Body of pancreas (tissue), 4 donors: ENCODE results near the gene DCAF16. TPM values are rescaled to one million over a fixed set of nuclear protein-coding genes. Genes with fewer than 3 reads are reported as not detected.

Source experiments
- ATAC-seq: fragments of 150-250 bp; one replicate; pipeline ENCODE4 v1.9.1; 2016
- DNase-seq, 4 donors: peaks; one replicate each; pipeline ENCODE4 v3.0.0-alpha.2; 2019
- H3K27ac ChIP-seq, 4 donors: fragments of 200-600 bp; sonication (generic); 1 replicate in 3 of 4; 2 replicates in 1 of 4; pipeline versions ENCODE4 v1.5.1 to v1.6.1; 2016 to 2019; ENCODE audit warnings: mild to moderate bottlenecking in 1 of 4, mixed read lengths in 1 of 4, moderate library complexity in 1 of 4
- H3K27me3 ChIP-seq, 2 donors: fragments of 200-600 bp; sonication (generic); one replicate each; pipeline ENCODE4 v1.6.0; 2016; ENCODE audit warnings: mild to moderate bottlenecking in 1 of 2
- H3K36me3 ChIP-seq, 2 donors: fragments of 200-600 bp; sonication (generic); replicated peaks in 1 of 2; 2 replicates each; pipeline ENCODE4 v1.5.1; 2016; ENCODE audit warnings: low read depth in 2 of 2; ENCODE audit not compliant: insufficient read depth in 1 of 2
- H3K4me1 ChIP-seq: fragments of 200-600 bp; sonication (generic); one replicate; pipeline ENCODE4 v1.6.0; 2016
- H3K4me3 ChIP-seq, 2 donors: fragments of 200-600 bp; sonication (generic); 1 replicate in 1 of 2; 2 replicates in 1 of 2; pipeline ENCODE4 v1.5.1; 2016 to 2019
- H3K9me3 ChIP-seq, 3 donors: fragments of 200-600 bp; sonication (generic); 1 replicate in 2 of 3; 2 replicates in 1 of 3; pipeline ENCODE4 v1.5.1; 2016
- POLR2A ChIP-seq, 3 donors: fragments of 450-650 bp; IDR thresholded peaks; one replicate each; pipeline ENCODE4 v1.6.1; 2016; ENCODE audit warnings: antibody characterized with exemption in 3 of 3, mild to moderate bottlenecking in 2 of 3
- WGBS, 2 donors: methylation state at CpG; one replicate each; pipeline ENCODE4 v1.1.5; 2017; 5-methylcytosine and 5-hydroxymethylcytosine counted together
- intact Hi-C: fragments of 100-400 bp; cut with DNase I; formaldehyde crosslinking; loops from one replicate; pipeline ENCODE4 v1.15.1; 2023
- total RNA-seq, 2 donors: library from RNA; depleted of rRNA; stranded (reverse); fragments of >200 nt; gene quantifications; one replicate each; pipeline ENCODE4 v1.1.0, GENCODE V29; 2016
- TF ChIP-seq, protein P1 (sequence below), 7 experiments: fragments of 450-650 bp in 4 of 7; fragments of 200-600 bp in 3 of 7; sonication (generic) in 3 of 7; IDR thresholded peaks; one replicate each; pipeline ENCODE4 v1.5.1; 2016 to 2019; ENCODE audit warnings: antibody characterized with exemption in 7 of 7

DCAF16 gene
- total RNA-seq, 2 donors from 2014 or later, result 10.9 to 15.6 TPM

DNA sequence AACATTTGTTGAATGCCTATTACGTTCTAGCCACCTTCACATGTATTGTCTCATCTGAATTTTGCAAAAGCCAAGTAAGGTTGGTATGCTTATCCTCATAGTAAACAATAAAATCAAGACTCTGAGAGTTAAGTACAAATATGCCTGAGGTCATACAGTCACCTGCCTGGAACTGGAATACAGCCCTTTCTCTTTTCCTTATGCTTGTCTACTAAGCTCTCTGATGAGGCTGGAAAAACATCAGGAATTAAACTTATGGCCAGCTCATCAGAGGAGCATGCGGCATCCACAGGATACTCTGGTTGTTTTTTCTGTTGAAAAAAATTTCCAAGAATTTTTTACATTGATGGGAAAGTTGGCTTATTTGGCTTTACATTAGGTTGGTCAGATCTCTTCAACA lies 35.7 kb upstream of the DCAF16 start:
- Histone ChIP-seq H3K4me3 (no peak overlapping the region), H3K9me3 (no peaks in the 10 kb centered on the region), H3K36me3 (no peaks in the 10 kb centered on the region), H3K27ac (no peak overlapping the region), H3K4me1 (no peaks in the 10 kb centered on the region), H3K27me3 (no peaks in the 10 kb centered on the region)
- ATAC-seq (no peak), DNase-seq (no peak)
- TF ChIP-seq POLR2A (IDR thresholded peaks at IDR 0.05), result no peak
- TF ChIP-seq, protein P1, sequence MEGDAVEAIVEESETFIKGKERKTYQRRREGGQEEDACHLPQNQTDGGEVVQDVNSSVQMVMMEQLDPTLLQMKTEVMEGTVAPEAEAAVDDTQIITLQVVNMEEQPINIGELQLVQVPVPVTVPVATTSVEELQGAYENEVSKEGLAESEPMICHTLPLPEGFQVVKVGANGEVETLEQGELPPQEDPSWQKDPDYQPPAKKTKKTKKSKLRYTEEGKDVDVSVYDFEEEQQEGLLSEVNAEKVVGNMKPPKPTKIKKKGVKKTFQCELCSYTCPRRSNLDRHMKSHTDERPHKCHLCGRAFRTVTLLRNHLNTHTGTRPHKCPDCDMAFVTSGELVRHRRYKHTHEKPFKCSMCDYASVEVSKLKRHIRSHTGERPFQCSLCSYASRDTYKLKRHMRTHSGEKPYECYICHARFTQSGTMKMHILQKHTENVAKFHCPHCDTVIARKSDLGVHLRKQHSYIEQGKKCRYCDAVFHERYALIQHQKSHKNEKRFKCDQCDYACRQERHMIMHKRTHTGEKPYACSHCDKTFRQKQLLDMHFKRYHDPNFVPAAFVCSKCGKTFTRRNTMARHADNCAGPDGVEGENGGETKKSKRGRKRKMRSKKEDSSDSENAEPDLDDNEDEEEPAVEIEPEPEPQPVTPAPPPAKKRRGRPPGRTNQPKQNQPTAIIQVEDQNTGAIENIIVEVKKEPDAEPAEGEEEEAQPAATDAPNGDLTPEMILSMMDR (IDR thresholded peaks at IDR 0.05), result no peak
- 85 to 93% methylated on average over 2 of the region's 2 CpGs for WGBS, 2 donors
- intact Hi-C loops, result no loop called here

DNA sequence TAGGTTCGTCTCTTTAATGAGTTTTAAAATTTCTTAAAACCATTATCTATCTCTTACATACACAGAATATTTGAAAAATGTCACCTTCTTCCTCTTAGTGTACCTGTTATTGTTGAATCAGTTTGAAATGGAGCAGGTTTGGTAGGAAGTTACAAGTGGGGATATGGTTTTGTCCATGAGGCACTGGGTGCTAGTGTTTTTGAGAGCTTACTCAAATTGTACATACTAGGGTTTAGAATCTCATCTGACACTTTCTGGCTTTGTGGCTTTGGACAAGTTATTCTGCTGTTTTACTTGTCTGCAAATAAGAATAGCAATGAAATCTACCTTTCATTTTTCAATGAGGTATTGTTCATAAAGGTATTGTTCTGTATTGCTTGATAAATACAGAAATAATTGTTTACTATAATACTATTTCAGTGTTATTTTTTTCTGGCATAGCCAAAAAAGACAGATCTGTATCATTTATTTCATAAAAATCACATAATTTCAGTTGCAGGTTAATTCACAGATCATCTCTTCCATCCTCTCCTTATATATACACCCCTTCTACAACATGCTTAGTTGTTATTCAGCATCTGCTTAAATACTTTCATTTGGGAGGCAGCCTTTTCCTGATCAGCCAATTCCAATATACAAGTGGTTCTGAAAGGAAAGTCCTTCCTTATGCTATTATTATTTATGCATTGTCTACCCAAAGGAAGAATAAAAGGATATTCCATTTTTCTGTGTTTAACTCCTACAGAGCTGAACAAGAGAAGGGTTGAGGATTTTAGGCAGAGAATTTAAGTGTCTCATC lies 13.5 kb upstream of the DCAF16 start:
- Histone ChIP-seq H3K4me1 (no peaks in the 10 kb centered on the region), H3K27me3 (no peaks in the 10 kb centered on the region), H3K36me3 (no peaks in the 10 kb centered on the region), H3K9me3 (no peaks in the 10 kb centered on the region), H3K4me3 (no peak overlapping the region), H3K27ac (no peak overlapping the region)
- DNase-seq, result no peak
- no peak for ATAC-seq
- TF ChIP-seq POLR2A (IDR thresholded peaks at IDR 0.05), result no peak
- TF ChIP-seq, protein P1 (IDR thresholded peaks at IDR 0.05), result no peak
- WGBS, 2 donors, result 63 to 83% methylated on average over 1 of the region's 1 CpG
- intact Hi-C loops, result no loop called here

DNA sequence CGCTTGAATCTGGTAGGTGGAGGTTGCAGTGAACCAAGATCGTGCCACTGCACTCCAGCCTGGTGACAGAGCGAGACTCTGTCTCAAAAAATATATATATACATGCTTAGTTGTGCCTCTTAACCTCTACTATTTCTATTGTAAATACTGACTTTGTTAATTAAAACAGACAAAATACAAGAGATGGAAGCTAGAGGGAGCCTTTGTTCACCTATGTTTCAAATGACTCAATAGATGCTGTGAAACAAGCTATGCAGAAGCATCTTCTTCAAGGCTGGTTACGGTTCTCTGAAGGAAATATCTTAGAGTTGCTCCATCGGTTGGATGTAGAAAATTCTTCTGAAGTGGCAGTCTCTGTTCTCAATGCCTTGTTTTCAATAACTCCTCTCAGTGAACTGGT lies 6.5 kb upstream of the DCAF16 start:
- ATAC-seq, result peak; percentile 72

DNA sequence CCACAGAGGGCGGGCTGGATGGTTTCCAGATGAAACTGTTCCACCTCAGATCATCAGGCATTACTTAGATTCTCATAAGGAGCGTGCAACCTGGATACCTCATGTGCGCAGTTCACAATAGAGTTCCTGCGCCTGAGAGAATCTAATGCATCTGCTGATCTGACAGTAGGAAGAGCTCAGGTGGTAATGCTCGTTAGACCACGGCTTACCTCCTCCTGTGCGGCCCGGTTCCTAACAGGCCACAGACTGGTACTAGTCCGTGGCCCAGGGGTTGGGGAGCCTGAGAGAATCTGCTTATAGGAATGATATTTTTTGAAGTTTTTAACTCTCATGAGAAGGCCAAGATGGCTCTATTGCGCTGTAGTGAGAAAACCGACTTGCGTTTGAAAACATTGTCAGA lies 5.6 kb upstream of the DCAF16 start:
- Histone ChIP-seq H3K27ac (no peak overlapping the region), H3K9me3 (no peaks in the 10 kb centered on the region), H3K36me3 (no peaks in the 10 kb centered on the region), H3K4me3 (no peak overlapping the region), H3K4me1 (no peaks in the 10 kb centered on the region), H3K27me3 (no peaks in the 10 kb centered on the region)
- intact Hi-C loops, result loop anchor here (10.0 kb wide), 1 partner anchor 779 kb away; no protein-coding TSS in a partner anchor
- ATAC-seq, result no peak
- TF ChIP-seq, protein P1 (IDR thresholded peaks at IDR 0.05), result no peak
- TF ChIP-seq POLR2A (IDR thresholded peaks at IDR 0.05), result no peak
- WGBS, 2 donors, result 96% methylated on average over 12 of the region's 12 CpGs
- DNase-seq, result no peak

More for the DNA sequence above, 6.5 kb upstream of the DCAF16 start:
- no peak for DNase-seq
- no peaks in the 10 kb centered on the region for H3K9me3 ChIP-seq
- WGBS, 2 donors, result 52 to 55% methylated on average over 5 of the region's 5 CpGs
- no peaks in the 10 kb centered on the region for H3K4me1 ChIP-seq
- intact Hi-C loops, result loop anchor here (10.0 kb wide), 1 partner anchor 778 kb away; no protein-coding TSS in a partner anchor
- H3K27ac ChIP-seq, result no peak overlapping the region
- TF ChIP-seq POLR2A (IDR thresholded peaks at IDR 0.05), result no peak
- TF ChIP-seq, protein P1 (IDR thresholded peaks at IDR 0.05), result peak; percentile 24 to 68 (median 61)
- H3K36me3 ChIP-seq, result no peaks in the 10 kb centered on the region
- H3K4me3 ChIP-seq, result no peak overlapping the region
- H3K27me3 ChIP-seq, result no peaks in the 10 kb centered on the region
